ENCODE data around the gene LRRC4B. TPM values are rescaled to one million over a fixed set of nuclear protein-coding genes. Genes with fewer than 3 reads are reported as not detected.
A peak's percentile ranks its signal among the peaks of the same experiment; 100 is the strongest.

LRRC4B gene
- total and polyA plus RNA-seq, 12 donors: 0.07 to 24.1 (median 1.3) TPM

DNA sequence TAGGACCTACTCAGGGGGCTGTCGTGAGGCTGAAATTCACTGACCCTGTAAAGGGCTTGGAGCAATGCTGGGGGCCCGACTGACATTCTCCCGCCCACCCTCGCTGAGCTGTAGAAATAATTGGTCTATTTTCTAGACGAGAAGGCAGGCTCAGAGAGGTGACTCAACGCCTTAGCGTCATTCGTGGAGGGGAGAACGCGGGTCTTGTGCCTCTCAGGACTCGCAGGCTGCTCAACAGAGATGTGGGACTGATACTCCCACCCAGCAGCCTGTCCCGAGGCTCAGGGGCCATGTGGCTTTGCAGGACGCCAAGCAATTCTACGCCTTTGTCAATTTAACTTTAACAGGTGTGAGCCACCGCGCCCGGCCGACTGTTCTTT lies 30.9 kb downstream of the LRRC4B start:
- Histone ChIP-seq H3K36me3 (replicated peaks in 1 of 2) (no peaks in the 10 kb centered on the region), H3K4me1 (replicated peaks in 1 of 2) (no peaks in the 10 kb centered on the region), H3K4me3 (no peak overlapping the region), H3K9me3 (replicated peaks in 1 of 3) (peaks cover 0 to 3% (median 0%) of the 10 kb centered on the region in 3 donors), H3K27me3 (peaks cover 4% of the 10 kb centered on the region), H3K27ac (no peak overlapping the region)
- no peak for TF ChIP-seq POLR2A (IDR thresholded peaks at IDR 0.05)
- intact Hi-C loops (cut with DNase I): loop anchor here in 1 of 2 donors (5.0 kb wide), 1 partner anchor 240 kb away; no protein-coding TSS in a partner anchor
- no peak for DNase-seq
- 67 to 77% (median 73%) methylated on average over 9 to 18 of the region's 18 CpGs for WGBS, 4 donors

DNA sequence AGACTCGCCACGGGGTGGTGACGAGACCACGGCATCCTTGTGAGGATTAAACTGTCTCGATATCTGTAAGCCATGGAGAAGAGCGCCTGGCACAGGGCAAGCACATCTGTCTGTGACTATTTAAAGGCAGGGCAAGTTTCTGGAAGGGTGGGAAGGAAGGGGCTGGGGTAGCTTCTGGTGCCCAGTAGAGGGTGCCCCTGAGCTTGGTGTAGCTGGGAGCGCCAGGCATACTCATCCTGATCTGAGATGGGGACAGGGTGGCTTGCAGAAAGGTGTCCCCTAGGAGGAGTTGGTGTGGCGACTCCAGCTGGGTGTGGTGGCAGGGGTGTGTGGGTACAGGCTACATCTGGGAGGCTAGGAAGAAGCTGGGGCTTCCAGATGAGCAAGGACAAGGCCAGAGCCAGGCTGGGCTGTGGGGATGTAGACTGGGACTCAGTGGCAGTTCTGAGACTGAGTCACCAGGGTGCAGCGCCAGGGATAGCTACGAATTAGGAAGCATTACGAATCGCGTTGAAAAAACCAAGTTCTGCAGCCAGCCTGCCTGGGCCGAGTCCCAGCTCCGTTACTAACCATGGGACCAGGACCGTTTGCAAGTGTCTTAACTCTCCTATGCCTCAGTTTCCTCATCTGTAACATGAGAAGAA lies 31.5 kb downstream of the LRRC4B start:
- Histone ChIP-seq H3K27me3 (peaks cover 4% of the 10 kb centered on the region), H3K4me3 (no peak overlapping the region), H3K4me1 (replicated peaks in 1 of 2) (no peaks in the 10 kb centered on the region), H3K36me3 (replicated peaks in 1 of 2) (no peaks in the 10 kb centered on the region), H3K27ac (no peak overlapping the region), H3K9me3 (replicated peaks in 1 of 3) (peaks cover 0 to 3% (median 0%) of the 10 kb centered on the region in 3 donors)
- intact Hi-C loops (cut with DNase I): loop anchor here in 1 of 2 donors (5.0 kb wide), 1 partner anchor 241 kb away; no protein-coding TSS in a partner anchor
- DNase-seq: no peak
- 84 to 87% (median 85%) methylated on average over 13 to 16 of the region's 16 CpGs for WGBS, 4 donors
- TF ChIP-seq, protein P1, sequence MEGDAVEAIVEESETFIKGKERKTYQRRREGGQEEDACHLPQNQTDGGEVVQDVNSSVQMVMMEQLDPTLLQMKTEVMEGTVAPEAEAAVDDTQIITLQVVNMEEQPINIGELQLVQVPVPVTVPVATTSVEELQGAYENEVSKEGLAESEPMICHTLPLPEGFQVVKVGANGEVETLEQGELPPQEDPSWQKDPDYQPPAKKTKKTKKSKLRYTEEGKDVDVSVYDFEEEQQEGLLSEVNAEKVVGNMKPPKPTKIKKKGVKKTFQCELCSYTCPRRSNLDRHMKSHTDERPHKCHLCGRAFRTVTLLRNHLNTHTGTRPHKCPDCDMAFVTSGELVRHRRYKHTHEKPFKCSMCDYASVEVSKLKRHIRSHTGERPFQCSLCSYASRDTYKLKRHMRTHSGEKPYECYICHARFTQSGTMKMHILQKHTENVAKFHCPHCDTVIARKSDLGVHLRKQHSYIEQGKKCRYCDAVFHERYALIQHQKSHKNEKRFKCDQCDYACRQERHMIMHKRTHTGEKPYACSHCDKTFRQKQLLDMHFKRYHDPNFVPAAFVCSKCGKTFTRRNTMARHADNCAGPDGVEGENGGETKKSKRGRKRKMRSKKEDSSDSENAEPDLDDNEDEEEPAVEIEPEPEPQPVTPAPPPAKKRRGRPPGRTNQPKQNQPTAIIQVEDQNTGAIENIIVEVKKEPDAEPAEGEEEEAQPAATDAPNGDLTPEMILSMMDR (IDR thresholded peaks at IDR 0.05): no peak
- TF ChIP-seq POLR2A (IDR thresholded peaks at IDR 0.05): no peak

DNA sequence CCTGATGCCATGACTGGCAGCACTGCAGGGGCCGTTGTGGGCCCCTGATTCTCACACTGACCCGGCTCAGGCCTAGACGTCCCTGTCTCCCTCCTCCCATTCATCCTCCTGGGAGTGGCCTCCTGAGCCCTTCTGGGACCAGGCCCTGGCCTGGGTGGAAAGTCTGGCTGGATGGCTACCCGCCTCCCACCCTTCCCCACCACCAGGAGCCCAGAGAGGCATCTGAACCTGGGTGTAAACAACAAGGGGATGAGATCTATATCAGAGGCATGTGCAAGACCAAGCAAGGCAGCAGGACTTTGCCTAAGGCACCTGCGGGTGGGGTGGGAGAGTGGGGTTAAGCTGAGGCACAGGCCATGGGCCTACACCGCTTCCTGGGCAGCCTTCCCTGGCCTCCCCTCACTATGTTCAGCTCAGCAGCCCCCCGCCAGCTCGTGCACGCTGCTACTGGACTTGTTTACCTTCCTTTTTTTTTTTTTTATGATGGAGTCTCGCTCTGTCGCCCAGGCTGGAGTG lies 32.5 kb downstream of the LRRC4B start:
- intact Hi-C loops (cut with DNase I): loop anchor here in 1 of 2 donors (5.0 kb wide), 1 partner anchor 242 kb away; no protein-coding TSS in a partner anchor
- H3K27ac ChIP-seq: peak overlapping the region in 1 of 5 donors; percentile 14
- no peak for TF ChIP-seq POLR2A (IDR thresholded peaks at IDR 0.05)
- TF ChIP-seq, protein P1 (IDR thresholded peaks at IDR 0.05): no peak
- peaks cover 0 to 3% (median 0%) of the 10 kb centered on the region in 3 donors for H3K9me3 ChIP-seq (replicated peaks in 1 of 3)
- H3K4me1 ChIP-seq (replicated peaks in 1 of 2): no peaks in the 10 kb centered on the region
- H3K27me3 ChIP-seq: peaks cover 4% of the 10 kb centered on the region
- whole genome bisulfite sequencing, 4 donors: 73 to 87% (median 77%) methylated on average over 10 to 11 of the region's 11 CpGs
- no peak for DNase-seq
- no peaks in the 10 kb centered on the region for H3K36me3 ChIP-seq (replicated peaks in 1 of 2)
- H3K4me3 ChIP-seq: no peak overlapping the region

DNA sequence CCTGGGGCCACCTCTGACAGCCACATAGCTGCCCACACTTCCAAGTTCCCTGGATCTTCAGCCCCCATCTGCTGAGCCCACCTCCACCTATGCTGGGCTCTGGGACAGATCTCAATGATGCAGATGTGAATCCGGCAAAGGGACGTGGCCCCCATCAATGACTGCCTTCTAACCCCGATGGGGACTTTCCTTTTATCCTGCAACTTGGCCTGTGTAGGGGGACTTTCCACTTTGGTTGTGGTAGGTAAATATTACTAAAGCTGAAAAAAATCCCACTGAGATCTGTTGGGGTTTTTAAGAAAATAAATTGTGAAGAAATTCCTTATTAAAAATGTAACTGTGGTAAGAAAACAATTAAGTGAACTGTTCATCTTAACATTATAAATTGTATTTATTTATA lies 33.8 kb downstream of the LRRC4B start:
- no peak overlapping the region for H3K4me3 ChIP-seq
- no peaks in the 10 kb centered on the region for H3K36me3 ChIP-seq (replicated peaks in 1 of 2)
- intact Hi-C loops (cut with DNase I): no loop called here
- H3K9me3 ChIP-seq (replicated peaks in 1 of 3): peaks cover 0 to 3% (median 0%) of the 10 kb centered on the region in 3 donors
- H3K27ac ChIP-seq: no peak overlapping the region
- DNase-seq: no peak
- H3K4me1 ChIP-seq (replicated peaks in 1 of 2): no peaks in the 10 kb centered on the region
- 93 to 97% (median 95%) methylated on average over 3 of the region's 3 CpGs for WGBS, 4 donors
- peaks cover 4% of the 10 kb centered on the region for H3K27me3 ChIP-seq
- TF ChIP-seq, protein P1 (IDR thresholded peaks at IDR 0.05): no peak
- TF ChIP-seq POLR2A (IDR thresholded peaks at IDR 0.05): no peak

All from adrenal gland (tissue), 12 donors.